AG04449 (cell line): ENCODE data around the gene TARBP1.

Experiments
- CTCF ChIA-PET: fragments of 350-600 bp; formaldehyde crosslinking; extraction: SDS; loops from one replicate; lab custom pipeline; 2021; ENCODE audit warnings: antibody characterized with exemption; lab: Yijun Ruan, JAX
- POLR2A ChIA-PET: fragments of 400-600, 350-600 bp; formaldehyde crosslinking; extraction: SDS; loops from one replicate; lab custom pipeline; 2020; ENCODE audit warnings: antibody characterized with exemption, inconsistent platforms; lab: Yijun Ruan, JAX
- DNase-seq: peaks from one replicate; pipeline ENCODE4 v3.0.0-alpha.2; 2010; ENCODE audit warnings: low read depth, low spot score
- H3K4me3 ChIP-seq: 2 replicates; pipeline ENCODE4 v1.5.1; 2011; ENCODE audit warnings: low read depth, mild to moderate bottlenecking, control low read depth, low read length
- TF ChIP-seq, protein P1 (sequence below): IDR thresholded peaks from one replicate; pipeline ENCODE4 v1.5.1; 2011; ENCODE audit warnings: mild to moderate bottlenecking, moderate library complexity, low read length, control low read depth, inconsistent platforms; ENCODE audit not compliant: insufficient read depth; ENCODE audit errors: missing control alignments

TARBP1 gene

DNA sequence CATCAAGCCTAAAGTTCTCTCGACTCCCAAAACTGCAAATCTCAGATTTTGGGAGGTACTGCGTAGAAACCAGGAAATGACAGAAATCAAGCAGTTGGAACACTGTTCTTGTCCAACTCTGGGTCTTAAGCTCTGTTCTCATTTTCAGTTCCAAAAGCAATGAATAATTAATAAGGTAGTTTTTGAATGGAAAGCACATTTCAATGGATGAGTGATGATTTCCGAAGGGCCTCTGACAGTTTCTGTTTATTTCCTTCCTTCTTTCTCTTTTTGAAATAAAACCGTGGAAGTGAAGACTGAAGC lies 20.9 kb upstream of the TARBP1 start:
- H3K4me3 ChIP-seq = no peak overlapping the region
- TF ChIP-seq, protein P1, sequence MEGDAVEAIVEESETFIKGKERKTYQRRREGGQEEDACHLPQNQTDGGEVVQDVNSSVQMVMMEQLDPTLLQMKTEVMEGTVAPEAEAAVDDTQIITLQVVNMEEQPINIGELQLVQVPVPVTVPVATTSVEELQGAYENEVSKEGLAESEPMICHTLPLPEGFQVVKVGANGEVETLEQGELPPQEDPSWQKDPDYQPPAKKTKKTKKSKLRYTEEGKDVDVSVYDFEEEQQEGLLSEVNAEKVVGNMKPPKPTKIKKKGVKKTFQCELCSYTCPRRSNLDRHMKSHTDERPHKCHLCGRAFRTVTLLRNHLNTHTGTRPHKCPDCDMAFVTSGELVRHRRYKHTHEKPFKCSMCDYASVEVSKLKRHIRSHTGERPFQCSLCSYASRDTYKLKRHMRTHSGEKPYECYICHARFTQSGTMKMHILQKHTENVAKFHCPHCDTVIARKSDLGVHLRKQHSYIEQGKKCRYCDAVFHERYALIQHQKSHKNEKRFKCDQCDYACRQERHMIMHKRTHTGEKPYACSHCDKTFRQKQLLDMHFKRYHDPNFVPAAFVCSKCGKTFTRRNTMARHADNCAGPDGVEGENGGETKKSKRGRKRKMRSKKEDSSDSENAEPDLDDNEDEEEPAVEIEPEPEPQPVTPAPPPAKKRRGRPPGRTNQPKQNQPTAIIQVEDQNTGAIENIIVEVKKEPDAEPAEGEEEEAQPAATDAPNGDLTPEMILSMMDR = no peak
- no peak for DNase-seq
- ChIA-PET POLR2A (interaction anchor here (1.2 to 1.4 kb wide), 4 partner anchors 101 to 661 kb away, joined by 3 to 10 read pairs (median 8); partner anchors contain the start of gene RBM34), CTCF (interaction anchor here (0.7 to 6.5 kb wide), 44 partner anchors 9 to 612 kb away, joined by 3 to 55 read pairs (median 4); partner anchors contain the start of gene IRF2BP2)

DNA sequence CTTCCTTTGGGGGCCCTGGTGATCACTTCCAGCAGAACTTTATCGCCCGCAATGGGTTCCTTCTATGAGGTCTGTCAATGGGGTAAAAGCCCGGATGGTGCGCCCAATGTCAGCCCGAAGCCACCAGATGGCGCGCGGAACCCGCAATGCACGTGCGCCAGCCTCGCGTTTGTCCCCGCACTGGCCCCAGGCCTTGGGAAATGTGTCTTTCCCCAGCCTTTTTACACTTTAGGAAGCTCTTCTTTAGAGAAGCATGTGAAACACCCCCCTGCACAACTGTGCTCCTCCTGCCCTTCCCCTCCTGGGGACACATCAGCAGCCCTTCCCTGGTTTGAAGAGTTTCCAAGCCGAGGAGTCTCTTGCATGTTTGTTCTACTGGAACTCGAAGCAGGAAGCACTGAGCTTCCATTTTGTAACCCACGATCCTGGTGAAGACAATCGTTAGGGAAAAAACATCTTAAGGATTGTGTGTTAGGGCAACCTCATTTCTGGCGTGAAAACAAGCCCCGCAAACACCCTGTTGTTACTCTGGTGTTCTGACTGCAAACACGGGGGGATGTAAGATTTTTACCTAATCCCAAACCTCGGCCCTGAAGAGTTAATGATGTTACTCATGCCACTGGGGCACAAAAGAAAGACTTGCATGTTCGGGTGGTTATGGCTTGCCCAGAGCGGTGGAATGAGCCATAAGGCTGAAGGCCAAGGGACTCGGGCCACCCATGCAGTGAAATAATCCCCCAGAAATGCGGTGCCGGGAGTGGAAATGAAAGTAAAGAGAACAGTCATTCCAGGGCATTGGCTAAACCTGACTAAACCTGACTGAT lies 20.4 kb upstream of the TARBP1 start:
- ChIA-PET CTCF (interaction anchor here (0.6 to 6.5 kb wide), 56 partner anchors 9 to 918 kb away, joined by 3 to 55 read pairs (median 4); partner anchors contain the start of gene IRF2BP2), POLR2A (interaction anchor here (0.6 to 1.4 kb wide), 7 partner anchors 102 to 661 kb away, joined by 3 to 10 read pairs (median 4); partner anchors contain the start of genes IRF2BP2 and RBM34)
- peak overlapping the region; percentile 18; the same call in 1 of the 2 replicates for H3K4me3 ChIP-seq
- TF ChIP-seq, protein P1 = peak; percentile 96
- DNase-seq = no peak

DNA sequence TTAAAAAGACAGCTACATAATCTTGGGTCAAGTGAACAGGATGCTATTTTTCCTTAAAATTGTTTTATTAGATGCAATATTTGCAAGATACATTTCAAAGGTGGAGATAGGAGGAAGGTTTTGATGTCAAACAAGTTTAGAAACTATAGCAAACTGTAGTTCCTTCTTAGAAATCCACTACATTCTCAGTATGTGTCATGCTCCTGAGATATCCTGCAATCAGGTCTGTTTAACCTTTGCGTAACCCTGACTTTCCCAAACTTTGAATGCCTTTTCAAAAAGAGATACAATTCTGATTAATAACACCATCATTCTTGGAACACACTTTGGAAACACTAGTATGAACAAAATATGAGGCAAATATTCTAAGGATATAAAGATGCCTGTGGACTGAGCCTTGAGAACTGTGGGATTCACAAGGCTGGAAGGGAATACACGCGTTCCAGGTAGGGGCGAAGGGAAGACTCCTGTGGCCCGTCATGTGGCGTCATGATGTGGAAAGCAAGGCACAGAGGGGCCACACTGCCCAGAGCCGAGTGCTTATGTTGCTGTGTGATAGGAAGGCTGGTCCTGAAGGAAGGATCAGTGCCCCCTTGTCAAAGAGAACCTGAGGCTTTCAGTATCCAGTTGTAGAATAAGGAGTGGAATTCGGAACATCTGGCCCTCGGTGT lies 19.6 kb upstream of the TARBP1 start:
- ChIA-PET CTCF (interaction anchor here (0.7 to 6.5 kb wide), 36 partner anchors 8 to 918 kb away, joined by 3 to 55 read pairs (median 5); partner anchors contain the start of gene IRF2BP2), POLR2A (interaction anchor here (0.6 to 1.4 kb wide), 8 partner anchors 101 to 662 kb away, joined by 3 to 10 read pairs (median 4); partner anchors contain the start of genes IRF2BP2 and RBM34)
- TF ChIP-seq, protein P1 = no peak
- DNase-seq = no peak
- H3K4me3 ChIP-seq = no peak overlapping the region

DNA sequence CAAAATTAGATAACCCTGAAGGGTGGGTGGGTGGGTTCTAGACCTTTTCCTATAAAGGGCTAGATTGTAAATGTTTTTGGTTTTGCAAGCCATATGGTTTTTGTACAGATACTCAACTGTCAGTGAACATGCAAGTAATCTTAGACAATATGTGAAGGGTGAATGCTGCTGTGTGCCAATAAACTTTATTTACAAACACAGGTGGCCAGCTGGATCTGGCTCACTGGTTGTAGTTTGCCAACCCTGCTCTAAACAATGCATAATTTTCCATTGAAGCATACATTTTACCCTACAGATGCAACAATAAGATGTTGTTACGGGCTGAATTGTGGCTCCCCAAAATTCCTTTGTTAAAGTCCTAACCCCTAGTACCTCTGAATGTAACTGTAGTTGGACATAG lies 18.6 kb upstream of the TARBP1 start:
- TF ChIP-seq, protein P1 = no peak
- no peak overlapping the region for H3K4me3 ChIP-seq
- DNase-seq = no peak
- CTCF ChIA-PET = interaction anchor here (1.3 to 6.5 kb wide), 9 partner anchors 11 to 597 kb away, joined by 3 to 55 read pairs (median 17); no protein-coding TSS in a partner anchor
- POLR2A ChIA-PET = no interaction called here

GRCh38 chr1:234495231-234495990 lies 16.4 kb upstream of the TARBP1 start:
- DNase-seq = peak; percentile 88
- POLR2A ChIA-PET = interaction anchor here (0.5 to 1.6 kb wide), 11 partner anchors 10 to 637 kb away, joined by 3 to 8 read pairs (median 3); partner anchors contain the start of gene IRF2BP2
- peak overlapping the region; percentile 43 for H3K4me3 ChIP-seq
- TF ChIP-seq, protein P1 = no peak
- CTCF ChIA-PET = interaction anchor here (0.6 to 6.5 kb wide), 13 partner anchors 8 to 922 kb away, joined by 3 to 55 read pairs (median 7); no protein-coding TSS in a partner anchor
